GM19372 (cell line): Measurements from ENCODE around the gene NLRX1.
"Not testable (repeated sequence)": the region's sequence is repeated elsewhere in the genome, so short reads cannot be mapped to it uniquely, and the experiment has no call there.

Experiments used
- ATAC-seq: cut with Tn5 transposase; IDR thresholded peaks from one replicate; pipeline ENCODE4 v1.9.1; 2021; ENCODE audit warnings: mild to moderate bottlenecking, low read depth, moderate library complexity; ENCODE audit not compliant: unreplicated experiment

The NLRX1 gene

DNA sequence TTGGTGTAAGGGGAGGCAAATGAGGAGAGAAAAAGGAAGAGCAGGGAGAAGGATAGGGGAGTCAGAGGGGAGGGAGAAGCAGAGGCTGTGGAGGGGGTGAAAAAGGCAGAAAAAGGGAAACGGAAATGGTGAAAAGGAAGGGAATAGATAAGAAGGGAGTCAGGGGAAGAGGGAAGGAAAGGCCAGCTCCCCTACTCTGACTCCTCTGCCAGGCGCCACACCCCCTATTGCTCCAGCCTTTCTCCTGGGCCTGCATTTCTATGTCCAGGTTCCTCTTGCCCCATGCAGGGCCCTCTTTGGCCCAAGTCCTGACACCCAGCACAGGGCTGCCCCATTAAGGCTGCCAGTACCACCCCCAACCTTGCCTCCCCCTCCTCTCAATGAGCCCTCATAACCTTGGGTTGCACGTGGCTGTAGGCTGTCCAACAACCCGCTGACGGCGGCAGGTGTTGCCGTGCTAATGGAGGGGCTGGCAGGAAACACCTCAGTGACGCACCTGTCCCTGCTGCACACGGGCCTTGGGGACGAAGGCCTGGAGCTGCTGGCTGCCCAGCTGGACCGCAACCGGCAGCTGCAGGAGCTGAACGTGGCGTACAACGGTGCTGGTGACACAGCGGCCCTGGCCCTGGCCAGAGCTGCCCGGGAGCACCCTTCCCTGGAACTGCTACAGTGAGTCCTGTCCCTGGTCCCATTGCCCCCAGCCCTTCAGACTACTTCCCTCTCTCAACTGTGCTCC is 13.3 kb downstream of the NLRX1 start:
- ATAC-seq: no peak

DNA sequence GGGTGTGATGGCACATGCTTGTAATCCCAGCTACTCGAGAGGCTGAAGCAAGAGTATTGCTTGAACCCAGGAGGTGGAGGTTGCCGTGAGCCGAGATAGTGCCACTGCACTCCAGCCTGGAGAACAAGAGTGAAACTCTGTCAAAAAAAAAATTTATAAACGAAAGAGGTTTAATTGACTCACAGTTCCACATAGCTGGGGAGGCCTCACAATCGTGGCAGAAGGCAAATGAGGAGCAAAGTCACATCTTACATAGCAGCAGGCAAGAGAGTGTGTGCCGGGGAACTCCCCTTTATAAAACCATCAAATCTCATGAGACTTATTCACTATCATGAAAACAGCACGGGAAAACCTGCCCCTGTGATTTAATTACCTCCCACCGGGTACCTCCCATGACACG is 15.9 kb downstream of the NLRX1 start:
- ATAC-seq: not testable (repeated sequence)

DNA sequence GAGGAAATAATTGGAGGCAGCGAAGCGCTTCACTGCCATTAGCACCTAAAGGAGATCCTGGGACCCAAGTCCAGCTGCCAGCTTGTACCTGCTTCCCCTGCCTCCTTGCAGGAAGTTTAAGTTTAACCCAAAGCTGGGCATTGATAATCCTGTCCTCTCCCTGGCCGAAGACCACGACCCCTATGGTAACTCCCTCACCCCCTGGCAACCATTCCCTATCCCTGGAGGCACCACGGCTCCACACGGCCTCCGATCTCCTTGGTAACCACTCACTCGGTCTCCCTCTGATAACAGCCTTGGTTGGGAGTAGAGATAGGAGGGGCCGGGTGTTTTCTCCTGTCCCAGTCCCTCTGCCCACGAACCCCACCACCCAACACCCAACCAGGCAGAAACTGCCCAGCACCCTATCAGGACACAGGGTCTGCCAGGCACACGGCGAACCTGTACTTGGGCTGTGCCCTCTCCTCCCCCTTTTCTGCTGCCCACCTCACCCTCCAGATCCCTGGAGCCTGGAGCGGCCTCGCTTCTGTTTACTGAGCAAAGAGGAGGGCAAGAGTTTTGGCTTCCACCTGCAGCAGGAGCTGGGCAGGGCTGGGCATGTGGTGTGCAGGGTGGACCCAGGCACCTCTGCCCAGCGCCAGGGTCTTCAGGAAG is 17.6 kb downstream of the NLRX1 start:
- no peak for ATAC-seq

DNA sequence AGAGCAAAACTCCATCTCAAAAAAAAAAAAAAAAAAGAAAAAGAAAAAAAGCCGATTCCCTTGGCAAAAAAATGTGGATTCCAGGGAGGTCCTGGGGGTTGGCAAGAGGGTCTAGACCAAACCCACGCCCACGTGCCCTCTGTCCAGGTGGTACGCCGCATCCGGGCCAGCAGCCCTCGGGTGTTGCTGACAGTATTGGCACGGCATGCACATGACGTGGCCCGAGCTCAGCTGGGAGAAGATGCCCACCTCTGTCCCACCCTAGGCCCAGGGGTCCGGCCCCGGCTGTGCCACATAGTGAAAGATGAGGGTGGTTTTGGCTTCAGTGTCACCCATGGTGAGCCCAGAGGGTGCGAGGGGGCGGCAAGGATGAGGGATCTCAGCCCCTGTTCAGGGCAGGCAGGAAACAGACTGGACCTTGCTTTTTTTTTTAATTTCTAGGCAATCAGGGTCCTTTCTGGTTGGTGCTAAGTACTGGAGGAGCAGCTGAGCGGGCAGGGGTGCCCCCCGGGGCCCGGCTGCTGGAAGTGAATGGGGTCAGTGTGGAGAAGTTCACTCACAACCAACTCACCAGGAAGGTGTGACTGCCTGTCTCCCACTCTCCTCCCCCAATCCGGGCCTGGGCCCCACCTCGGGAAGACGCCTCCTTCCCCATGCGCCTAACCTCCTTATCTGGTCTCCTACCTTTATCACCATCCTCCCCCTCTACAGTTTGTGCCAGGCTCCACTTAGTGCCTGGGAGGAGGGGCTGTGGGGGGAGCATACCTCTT is 18.8 kb downstream of the NLRX1 start:
- no peak for ATAC-seq

DNA sequence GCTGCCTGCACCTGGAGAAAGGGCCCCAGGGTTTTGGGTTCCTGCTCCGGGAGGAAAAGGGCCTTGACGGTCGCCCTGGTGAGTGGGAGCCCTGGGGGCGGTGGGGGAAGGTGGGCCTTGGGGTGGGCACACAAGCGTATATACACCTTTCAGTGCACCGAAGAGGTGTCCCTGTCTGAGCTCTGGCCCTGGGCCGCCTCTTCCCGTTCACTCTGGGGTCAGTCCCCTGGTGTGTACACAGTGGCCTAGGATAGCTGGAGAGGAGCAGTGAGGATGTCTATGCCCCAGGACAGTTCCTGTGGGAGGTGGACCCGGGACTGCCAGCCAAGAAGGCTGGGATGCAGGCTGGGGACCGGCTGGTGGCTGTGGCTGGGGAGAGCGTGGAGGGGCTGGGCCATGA is 19.5 kb downstream of the NLRX1 start:
- ATAC-seq: no peak

DNA sequence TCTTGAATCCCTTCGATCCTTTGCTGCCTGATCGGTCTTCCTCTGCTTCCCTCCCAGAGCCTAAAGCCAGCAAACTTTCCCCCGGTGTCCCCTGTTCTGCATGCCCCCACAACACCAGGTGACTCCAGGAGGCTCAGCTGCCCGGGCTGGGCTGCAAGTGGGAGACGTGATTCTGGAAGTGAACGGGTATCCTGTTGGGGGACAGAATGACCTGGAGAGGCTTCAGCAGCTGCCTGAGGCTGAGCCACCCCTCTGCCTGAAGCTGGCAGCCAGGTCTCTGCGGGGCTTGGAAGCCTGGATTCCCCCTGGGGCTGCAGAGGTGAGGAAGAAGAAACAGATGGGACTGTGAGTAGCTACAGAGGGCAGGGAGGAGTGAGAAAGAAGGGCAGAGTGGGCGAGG is 20.4 kb downstream of the NLRX1 start:
- no peak for ATAC-seq

DNA sequence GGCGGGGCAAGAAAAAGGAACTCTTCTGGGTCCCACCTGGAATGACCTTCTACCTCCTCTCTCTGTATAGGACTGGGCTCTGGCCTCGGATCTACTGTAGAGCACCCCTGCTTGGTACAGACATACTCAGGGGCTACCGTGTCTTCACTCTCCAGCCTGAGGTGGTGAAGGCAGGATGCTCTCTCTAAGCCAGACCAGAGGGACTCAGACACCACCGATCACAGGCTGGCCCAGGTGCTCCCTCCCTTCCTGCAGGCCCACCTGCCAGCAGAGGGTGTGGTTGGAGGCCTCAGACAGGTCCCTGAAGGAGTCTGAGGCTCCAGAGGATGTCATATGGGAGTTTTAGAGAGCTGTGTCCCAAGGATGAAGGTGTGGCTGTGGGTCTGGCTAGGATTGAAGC is 20.9 kb downstream of the NLRX1 start:
- no peak for ATAC-seq

DNA sequence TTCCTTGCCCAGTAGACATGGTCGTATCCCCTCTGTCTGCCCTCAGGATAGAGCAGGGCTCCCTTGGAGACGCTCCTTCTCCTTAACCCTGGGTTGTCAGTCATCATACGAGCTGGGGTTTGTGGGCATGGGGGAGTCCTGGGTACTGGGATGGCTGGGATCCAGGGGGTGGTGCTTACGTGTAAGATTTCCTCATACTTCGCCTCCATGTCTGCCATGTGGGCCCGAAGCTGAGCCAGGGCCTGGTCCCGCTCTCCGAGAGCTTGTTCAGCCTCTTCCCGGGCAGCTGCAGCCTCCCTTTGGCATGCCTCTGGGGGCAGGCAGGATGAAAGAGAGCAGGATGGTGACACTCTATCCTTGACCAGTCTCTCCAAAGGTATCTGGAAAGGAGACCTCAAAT is 22.0 kb downstream of the NLRX1 start:
- no peak for ATAC-seq

DNA sequence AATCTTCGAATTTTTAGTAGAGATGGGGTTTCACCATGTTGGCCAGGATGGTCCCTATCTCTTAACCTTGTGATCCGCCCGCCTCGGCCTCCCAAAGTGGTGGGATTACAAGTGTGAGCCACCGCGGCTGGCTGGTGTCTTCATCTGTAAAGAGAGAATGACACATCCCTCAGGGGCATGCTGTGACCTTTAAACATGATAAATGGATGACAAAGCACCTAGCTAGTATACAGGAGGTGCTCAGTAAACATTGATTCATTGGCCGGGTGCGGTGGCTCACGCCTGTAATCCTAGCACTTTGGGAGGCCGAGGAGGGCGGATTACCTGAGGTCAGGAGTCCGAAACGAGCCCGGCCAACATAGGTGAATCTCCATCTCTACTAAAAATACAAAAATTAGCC is 22.7 kb downstream of the NLRX1 start:
- ATAC-seq: not testable (repeated sequence)

DNA sequence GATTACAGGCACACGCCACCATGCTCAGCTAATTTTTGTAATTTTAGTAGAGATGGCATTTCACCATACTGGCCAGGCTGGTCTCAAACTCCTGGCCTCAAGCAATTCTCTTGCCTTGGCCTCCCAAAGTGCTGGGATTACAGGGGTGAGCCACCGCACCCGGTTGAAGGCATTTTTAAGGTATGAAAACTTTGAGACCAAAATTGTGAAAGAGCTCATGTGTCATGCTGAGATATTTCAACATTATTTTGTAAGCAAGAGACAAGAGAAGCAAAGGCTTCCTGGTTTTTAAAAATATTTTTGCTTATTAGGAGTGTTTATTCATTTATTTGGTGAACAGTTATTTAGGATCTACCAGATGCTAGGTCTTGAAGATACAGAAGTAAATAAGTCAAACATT is 23.6 kb downstream of the NLRX1 start:
- no peak for ATAC-seq

DNA sequence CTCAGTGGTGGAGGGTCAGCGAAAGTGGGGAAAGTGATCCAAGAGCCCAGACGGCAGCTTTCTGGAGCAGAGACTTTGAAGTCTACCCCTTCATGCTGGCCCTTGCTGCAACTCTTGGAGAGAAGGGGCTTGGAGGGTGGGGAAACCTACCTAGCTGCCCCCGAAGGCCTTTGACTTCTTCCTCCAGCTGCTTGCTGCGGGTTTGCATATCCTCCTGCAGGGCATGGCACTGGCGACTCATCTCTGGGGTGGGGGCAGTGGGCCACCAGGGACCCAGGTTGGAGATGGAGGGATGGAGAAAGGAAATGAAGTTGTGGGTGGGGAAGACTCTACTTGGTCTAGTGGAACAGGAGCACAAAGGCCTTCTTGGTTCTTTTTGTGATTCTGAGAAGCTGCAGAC is 24.5 kb downstream of the NLRX1 start:
- ATAC-seq: no peak

DNA sequence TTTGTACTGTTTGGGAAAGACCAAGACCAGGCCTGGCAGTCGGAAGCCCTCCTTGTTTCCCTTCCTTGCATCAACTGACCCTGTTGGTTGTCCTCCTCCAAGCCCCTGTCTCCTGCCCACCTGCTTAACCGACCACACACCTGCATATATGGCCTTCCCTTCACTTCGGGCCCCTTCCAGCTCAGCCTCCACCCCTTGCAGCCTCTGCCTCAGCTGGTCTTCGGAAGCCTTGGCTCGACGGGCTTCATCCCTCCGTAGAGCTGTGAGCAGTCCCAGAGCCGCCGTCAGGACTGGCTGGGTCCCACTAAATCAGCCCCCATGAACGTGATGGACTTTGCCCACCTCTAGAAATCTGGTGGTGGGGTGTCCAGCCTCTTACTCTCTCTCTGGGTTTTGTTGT is 25.1 kb downstream of the NLRX1 start:
- ATAC-seq: no peak

DNA sequence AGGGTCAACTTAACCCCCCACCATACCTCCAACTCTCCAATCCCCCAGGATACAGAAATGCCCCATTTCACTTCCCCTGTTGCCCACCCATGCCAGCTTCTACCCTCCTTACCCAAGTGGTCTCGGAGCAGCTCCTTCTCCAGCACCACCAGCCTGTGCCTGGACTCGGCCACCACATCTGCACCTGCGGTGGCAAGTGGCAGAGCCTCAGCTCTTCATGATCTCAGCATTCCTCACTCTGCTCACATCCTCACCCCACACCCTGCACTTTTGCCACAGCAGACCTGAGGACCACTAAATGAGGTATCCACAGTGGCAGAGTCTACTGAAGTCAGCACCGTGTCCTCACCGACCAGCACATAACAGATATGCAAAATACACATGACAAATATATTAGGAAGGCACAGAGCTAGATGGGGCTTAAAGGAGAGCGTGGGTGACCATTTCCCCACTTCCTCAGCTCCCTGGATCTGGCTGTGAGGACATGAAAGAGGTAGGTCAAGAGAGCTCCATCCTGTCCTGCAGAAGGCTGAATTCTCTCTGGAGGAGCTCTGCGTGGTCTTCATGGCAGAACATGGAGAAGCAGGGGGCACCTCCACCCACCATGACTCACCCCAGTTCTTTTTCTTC is 26.4 kb downstream of the NLRX1 start:
- ATAC-seq: no peak

DNA sequence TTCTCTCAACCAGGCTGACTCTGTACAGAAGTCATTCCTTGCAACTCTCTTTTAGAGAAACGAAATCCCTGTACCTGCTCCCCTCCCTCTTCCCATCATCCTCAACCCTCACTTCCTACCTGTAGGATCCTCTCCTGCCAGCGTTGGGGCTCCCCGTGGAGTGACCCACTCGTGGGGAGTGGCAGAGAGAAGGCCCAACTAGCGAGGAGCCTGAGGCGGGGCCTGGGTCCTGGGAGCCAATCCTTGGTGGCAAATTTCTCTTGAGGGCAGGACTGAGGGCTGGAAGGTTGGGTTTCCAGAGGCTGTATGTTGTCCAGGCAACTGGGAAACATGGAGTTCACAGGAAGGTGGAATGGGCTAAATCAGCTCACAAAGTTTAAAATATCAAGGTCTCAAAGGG is 27.2 kb downstream of the NLRX1 start:
- ATAC-seq: no peak

DNA sequence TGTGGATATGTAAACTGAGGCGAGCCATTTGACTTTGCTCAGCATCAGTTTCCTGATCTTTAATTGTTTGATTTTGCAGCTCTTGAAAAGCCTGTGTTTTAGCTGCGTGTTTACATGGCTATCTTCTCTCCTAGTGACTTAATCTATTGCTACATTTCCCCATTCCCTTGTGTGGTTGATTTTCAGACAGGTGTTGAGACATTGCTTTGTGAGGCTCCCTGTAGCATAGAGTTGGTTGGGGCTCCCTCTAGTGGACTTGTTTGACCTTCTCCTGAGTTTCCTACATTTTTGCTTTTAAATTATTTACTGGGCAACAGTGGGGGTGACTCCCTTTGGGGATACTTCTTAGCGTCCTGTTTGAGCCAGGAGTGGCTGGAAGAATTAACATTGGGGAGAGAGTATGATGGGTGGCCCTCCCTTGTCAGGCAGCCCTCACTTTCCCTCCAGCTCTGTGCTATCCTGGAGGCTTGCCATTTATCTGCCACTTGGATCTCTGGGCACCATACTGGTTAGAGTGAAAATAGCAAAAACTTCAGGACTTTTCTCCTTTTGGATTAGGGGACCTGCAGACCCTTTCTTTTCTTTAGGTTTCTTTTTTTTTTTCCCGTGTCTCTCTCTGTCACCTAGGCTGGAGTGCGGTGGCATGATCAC is 28.4 kb downstream of the NLRX1 start:
- no peak for ATAC-seq

DNA sequence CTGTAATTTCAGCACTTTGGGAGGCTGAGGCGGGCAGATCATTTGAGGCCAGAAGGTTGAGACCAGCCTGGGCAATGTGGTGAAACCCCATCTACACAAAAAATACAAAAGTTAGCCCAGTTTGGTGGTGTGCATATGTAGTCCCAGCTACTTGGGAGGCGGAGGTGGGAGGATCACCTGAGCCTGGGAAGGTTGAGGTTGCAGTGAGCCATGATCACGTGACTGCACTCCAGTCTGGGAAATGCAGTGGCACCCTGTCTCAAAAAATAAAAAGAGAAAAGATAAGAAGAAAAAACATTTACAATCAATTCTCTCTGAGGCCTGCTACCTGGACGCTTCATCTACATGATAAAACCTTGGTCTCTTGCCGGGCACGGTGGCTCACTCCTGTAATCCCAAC is 30.4 kb downstream of the NLRX1 start:
- no peak for ATAC-seq

DNA sequence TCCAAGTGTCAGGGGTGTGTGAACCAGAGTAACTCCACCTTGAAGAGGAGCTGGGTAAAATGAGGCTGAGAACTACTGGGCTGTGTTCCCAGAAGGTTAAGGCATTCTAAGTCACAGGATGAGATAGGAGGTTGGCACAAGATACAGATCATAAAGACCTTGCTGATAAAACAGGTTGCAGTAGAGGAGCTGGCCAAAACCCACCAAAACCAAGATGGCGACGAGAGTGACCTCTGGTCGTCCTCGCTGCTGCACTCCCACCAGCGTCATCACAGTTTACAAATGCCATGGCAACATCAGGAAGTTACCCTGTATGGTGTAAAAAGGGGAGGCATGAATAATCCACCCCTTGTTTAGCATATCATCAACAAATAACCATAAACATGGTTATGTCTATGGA is 32.7 kb downstream of the NLRX1 start:
- not testable (repeated sequence) for ATAC-seq

DNA sequence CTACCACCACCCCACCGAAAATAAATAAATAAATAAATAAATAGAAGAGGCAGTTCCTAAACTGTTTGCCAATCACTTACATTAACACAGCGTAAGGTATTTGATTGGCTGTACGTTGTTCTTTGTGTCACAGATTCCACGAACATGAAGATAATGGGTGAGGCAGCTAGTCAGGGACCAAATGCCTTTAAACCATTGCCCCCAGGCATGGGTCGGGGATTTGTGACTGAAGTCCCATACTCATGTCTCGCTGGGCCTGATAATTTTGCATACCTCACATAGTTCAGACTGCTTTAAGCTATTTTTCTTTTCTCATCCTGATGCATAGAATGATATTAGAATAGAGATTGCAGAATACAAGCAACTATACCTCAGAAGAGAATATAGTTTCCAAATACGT is 34.0 kb downstream of the NLRX1 start:
- ATAC-seq: no peak

DNA sequence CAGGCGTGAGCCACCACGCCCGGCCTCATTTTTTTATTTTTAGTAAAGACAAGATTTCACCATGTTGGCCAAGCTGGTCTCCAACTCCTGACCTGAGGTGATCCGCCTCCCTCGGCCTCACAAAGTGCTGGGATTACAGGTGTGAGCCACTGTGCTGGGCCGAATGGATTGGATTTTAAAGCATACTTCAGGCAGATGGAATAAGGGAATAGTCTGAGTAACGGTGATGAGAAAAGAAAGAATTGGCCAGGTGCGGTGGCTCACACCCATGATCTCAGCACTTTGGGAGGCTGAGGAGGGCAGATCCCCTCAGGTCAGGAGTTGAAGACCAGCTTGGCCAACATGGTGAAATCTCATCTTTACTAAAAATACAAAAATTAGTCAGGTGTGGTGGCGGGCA is 35.5 kb downstream of the NLRX1 start:
- no peak for ATAC-seq

DNA sequence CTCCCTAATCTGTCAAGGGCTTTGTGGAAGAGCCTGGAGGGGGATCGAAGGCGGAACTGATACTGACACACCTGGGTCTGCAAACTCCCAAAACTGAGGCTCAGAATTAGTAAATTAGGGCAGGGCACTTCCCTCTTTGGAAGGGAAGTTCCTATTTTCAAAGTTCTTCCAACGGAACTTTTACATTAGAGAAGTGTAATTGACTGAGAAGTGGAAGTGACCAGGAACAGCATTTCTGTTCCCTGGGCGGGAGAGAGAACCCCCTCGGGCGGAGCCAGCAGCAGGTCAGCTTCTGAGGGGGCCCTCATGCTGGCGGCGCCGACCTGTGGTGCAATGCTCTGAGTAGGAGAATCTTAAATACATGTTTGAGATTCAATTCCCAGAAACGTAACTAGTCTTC is 36.6 kb downstream of the NLRX1 start:
- no peak for ATAC-seq
